ENCODE data around the gene CPT1B.
"Not testable (repeated sequence)": the region's sequence is repeated elsewhere in the genome, so short reads cannot be mapped to it uniquely, and the experiment has no call there.

Gene CPT1B

GRCh38 chr22:50544078-50544745 lies 34.0 kb downstream of the CPT1B start:
- no peak for DNase-seq

GRCh38 chr22:50542416-50542927 lies 35.8 kb downstream of the CPT1B start:
- no peak for DNase-seq

GRCh38 chr22:50541667-50542026 lies 36.6 kb downstream of the CPT1B start:
- not testable (repeated sequence) for DNase-seq

GRCh38 chr22:50540381-50540780 lies 37.8 kb downstream of the CPT1B start:
- no peak for DNase-seq

DNA sequence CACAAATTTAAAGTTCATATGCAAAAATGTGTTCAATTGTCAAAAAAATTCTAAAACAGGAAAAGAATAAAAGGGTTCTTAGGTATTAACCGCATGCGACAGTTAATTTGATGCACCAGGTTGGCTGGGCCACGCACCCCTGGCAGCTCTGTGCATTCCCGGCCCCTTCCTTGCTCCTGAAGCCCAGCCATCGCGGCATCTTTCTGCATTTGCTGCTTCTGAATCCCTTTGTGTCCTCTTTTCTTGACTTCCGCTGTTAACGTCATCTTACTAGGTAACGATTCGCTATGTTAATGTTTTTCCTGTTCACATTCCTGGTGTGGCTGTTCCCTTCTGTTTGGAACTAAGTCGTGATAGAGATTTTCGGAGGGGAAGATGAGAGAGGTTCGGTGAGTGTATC lies 40.5 kb downstream of the CPT1B start:
- DNase-seq = no peak

DNA sequence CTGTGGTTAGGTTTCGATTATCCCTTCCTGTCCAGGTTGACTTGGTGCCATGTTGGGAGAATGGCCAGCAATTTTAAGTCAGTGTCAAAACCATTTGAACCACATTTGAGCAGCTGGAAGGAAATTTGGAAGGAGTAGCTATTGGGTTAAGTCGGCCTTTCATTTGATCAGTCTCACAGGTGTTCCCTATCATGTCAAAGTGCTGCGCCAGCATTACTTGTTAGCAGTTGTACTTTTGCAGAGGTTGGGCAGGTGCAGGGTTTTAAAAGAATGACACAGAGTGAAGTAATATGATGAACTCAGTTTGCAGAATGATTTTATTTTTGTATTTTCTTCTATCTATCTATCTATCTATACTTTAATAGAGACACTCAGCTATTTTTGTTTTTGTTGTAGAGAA lies 42.0 kb downstream of the CPT1B start:
- no peak for DNase-seq

GRCh38 chr22:50535113-50535512 lies 43.1 kb downstream of the CPT1B start:
- no peak for DNase-seq

GRCh38 chr22:50533856-50534711 lies 44.1 kb downstream of the CPT1B start:
- DNase-seq = not testable (repeated sequence)

DNA sequence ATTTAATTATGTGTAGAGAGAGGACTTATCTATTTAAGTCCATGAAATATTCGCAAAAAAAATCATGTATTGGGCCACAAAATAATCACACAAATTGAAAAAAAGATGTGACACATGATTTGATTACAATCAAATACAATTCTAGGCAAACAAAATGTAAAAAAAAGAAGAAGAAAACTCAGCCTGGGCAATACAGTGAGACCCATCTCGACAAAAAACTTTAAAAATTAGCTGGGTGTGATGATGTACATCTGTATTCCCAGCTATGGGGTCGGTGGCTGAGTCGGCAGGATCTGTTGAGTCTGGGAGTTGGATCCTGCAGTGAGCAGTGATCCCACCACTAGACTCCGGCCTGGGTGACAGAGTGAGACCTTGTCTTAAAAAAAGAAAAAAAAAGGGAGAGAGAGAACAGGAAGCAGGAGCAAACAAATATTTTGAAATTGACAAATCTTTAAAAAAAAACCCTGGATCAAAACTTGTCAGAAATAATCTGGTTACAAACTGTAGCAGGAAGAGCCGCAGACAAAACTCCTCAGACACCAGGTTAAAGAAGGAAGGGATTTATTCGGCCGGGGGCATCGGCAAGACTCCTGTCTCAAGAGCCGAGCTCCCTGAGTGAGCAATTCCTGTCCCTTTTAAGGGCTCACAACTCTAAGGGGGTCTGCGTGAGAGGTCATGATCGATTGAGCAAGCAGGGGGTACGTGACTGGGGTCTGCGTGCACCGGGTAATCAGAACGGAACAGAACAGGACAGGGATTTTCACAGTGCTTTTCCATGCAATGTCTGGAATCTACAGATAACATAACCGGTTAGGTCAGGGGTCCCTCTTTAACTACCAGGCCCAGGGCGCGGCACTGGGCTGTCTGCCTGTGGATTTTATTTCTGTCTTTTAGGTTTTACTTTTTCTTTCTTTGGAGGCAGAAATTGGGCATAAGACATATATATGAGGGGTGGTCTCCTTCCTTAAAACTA lies 45.1 kb downstream of the CPT1B start:
- DNase-seq = no peak

GRCh38 chr22:50531962-50532674 lies 46.1 kb downstream of the CPT1B start:
- DNase-seq = no peak

DNA sequence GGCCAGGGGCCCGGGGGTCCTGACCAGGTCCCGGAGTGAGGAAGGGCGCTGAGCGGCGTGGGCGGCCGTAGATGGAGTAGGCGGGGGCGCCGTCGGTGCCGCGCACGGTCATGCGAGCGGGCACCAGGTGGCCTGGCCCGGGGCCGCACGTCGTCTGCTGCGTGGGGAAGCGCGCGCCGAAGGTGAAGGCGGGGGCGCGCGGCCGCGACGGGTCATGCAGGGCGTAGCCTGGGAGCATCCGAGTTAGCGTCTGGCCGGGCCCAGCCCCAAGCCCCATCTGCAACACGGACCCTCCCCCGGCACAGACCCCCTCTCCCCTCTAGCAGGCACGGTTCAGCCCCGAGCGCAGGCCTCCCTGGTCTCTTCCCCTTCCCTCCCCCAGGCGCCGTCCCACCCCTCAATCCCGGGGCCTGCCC lies 46.7 kb downstream of the CPT1B start:
- no peak for DNase-seq

- no peak for DNase-seq
Observed at GRCh38 chr22:50530877-50531545, 47.2 kb downstream of the CPT1B start.

DNA sequence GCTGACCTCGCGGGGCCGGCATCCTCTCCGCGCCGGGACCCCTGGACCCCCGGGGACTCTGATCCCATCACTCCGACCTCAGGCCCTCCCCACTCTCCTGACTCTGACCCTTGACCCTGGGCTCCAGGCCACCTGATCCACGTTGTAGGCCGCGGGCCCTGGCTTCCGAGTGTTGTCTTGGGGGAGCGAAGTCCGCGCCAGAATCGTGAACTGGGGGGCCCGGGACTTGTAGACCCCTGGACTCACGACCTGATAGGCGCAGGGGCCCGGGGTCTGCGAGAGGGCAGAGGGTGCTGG lies 47.7 kb downstream of the CPT1B start:
- no peak for DNase-seq

GRCh38 chr22:50529897-50530579 lies 48.2 kb downstream of the CPT1B start, which contains the start of gene TYMP:
TSS of gene TYMP (minus strand) at chr22:50530012. CDS start at chr22:50529709, 303 bp downstream.
- DNase-seq = no peak

DNA sequence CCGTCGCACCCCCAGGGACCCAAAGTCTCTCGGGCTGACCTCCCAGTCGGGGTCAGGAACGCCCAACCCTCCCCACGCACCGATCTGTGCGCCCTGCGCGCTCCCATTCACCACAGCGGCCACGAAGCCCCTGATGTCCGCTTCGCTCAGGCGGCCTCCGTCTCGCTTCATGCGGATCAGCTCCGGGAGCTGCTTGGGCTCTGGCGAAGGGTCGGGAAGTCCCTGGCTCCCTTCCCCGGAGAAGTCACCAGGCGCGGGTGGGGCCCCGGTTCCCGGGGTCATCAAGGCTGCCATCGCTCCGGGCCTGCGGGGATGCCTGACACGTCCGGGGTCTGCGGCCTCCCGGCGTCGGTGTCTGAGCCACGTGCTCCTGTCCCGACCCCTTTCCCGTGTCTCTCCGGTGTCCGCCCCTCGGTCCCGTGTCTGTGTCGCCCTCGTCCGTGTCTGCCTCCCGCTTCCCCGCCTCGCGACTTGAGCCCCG lies 48.8 kb downstream of the CPT1B start:
- DNase-seq = no peak

GRCh38 chr22:50528682-50529415 lies 49.4 kb downstream of the CPT1B start:
- no peak for DNase-seq

- DNase-seq = no peak
Observed at GRCh38 chr22:50527921-50528681, 50.1 kb downstream of the CPT1B start.

GRCh38 chr22:50526834-50527801 lies 51.1 kb downstream of the CPT1B start:
- DNase-seq = no peak

All from NCI-H1092 treated with DMSO at 0.1 percent for 48 hours (cell line).